ENCODE results near the gene FBXO3. TPM values are rescaled to one million over a fixed set of nuclear protein-coding genes. Genes with fewer than 3 reads are reported as not detected.

FBXO3 gene
- total RNA-seq, 1 experiment from 2014 or later: 18.9 TPM

- H2BK20ac ChIP-seq (ENCODE audit: low read depth, low read length, poor library complexity, severe bottlenecking): no peak overlapping the region
- H3K36me3 Mint-ChIP-seq (ENCODE audit: insufficient read depth in 1 of 3, low read depth in 3 of 3): peaks cover 7 to 31% (median 15%) of the 10 kb centered on the region in 3 experiments
- no CpG with 5 or more reads among the region's 4 CpGs for WGBS (ENCODE audit: extremely low coverage, insufficient read length, low lambda C conversion rate)
- H3K18ac ChIP-seq (ENCODE audit: insufficient read length, low read depth, low read length): no peak overlapping the region
- H2BK120ac ChIP-seq (ENCODE audit: low read depth, low read length, poor library complexity, severe bottlenecking): no peak overlapping the region
- no peak overlapping the region for H4K5ac ChIP-seq (ENCODE audit: insufficient read length, low read depth, low read length)
- no peak for DNase-seq
- H3K4me1 Mint-ChIP-seq: peaks cover 16 to 20% of the 10 kb centered on the region in 2 experiments
- H2AFZ ChIP-seq (ENCODE audit: low read length): no peak overlapping the region
- H3K9me3 Mint-ChIP-seq: peaks cover 3 to 4% of the 10 kb centered on the region in 2 experiments; a peak in 2 of 5 replicates
- H3K27ac Mint-ChIP-seq: peak overlapping the region in 1 of 3 experiments; percentile 71; a peak in 2 of 7 replicates
- H3K79me2 ChIP-seq (ENCODE audit: insufficient read depth, low read length): no peaks in the 10 kb centered on the region; the same call in 1 of the 2 replicates
- no peaks in the 10 kb centered on the region for H4K20me1 ChIP-seq (ENCODE audit: control insufficient read depth, insufficient read depth, insufficient read length)
- H3K4me1 ChIP-seq (ENCODE audit: insufficient read depth, low read length): peaks cover 3% of the 10 kb centered on the region; the same call in 1 of the 2 replicates
- no peak overlapping the region for H2BK12ac ChIP-seq (ENCODE audit: insufficient read length, low read depth, low read length)
- H3K9ac ChIP-seq (ENCODE audit: extremely low read depth, insufficient read length, low read length): no peak overlapping the region
- H3K4me2 ChIP-seq (ENCODE audit: insufficient read depth, insufficient read length, low read length): no peak overlapping the region
- H3K27me3 ChIP-seq (ENCODE audit: insufficient read depth, low read length): no peaks in the 10 kb centered on the region
- no peak overlapping the region for H3K56ac ChIP-seq (ENCODE audit: insufficient read length, low read depth, low read length)
- H3K4ac ChIP-seq (ENCODE audit: low read depth, low read length): no peak overlapping the region
- no peak overlapping the region for H2AK5ac ChIP-seq (ENCODE audit: insufficient read length, low read length)
- H2BK15ac ChIP-seq (ENCODE audit: low read depth, low read length): no peak overlapping the region
- no peaks in the 10 kb centered on the region for H3K23me2 ChIP-seq (ENCODE audit: insufficient read length, low read depth, low read length, poor library complexity, severe bottlenecking)
- H4K8ac ChIP-seq (replicated peaks; ENCODE audit: insufficient read length, low read depth, low read length): no peak overlapping the region
- no peak overlapping the region for H3T11ph ChIP-seq (ENCODE audit: low read length)
- H3K4me3 Mint-ChIP-seq: no peak overlapping the region
- H3K9me3 ChIP-seq (ENCODE audit: control insufficient read depth, low read depth, low read length): no peaks in the 10 kb centered on the region
- no peaks in the 10 kb centered on the region for H3K27me3 Mint-ChIP-seq (ENCODE audit: low read depth)
- H4K91ac ChIP-seq (ENCODE audit: insufficient read length, low read depth, low read length): no peak overlapping the region
- no peaks in the 10 kb centered on the region for H3K79me1 ChIP-seq (ENCODE audit: insufficient read depth, low read depth, low read length, poor library complexity, severe bottlenecking)
- no peak overlapping the region for H2BK5ac ChIP-seq (ENCODE audit: insufficient read length, low read length)
- no peak overlapping the region for H3K23ac ChIP-seq (ENCODE audit: insufficient read length, low read depth, low read length)
- H3K27ac ChIP-seq (ENCODE audit: insufficient read length, low read depth, low read length): no peak overlapping the region
- TF ChIP-seq, protein P1, sequence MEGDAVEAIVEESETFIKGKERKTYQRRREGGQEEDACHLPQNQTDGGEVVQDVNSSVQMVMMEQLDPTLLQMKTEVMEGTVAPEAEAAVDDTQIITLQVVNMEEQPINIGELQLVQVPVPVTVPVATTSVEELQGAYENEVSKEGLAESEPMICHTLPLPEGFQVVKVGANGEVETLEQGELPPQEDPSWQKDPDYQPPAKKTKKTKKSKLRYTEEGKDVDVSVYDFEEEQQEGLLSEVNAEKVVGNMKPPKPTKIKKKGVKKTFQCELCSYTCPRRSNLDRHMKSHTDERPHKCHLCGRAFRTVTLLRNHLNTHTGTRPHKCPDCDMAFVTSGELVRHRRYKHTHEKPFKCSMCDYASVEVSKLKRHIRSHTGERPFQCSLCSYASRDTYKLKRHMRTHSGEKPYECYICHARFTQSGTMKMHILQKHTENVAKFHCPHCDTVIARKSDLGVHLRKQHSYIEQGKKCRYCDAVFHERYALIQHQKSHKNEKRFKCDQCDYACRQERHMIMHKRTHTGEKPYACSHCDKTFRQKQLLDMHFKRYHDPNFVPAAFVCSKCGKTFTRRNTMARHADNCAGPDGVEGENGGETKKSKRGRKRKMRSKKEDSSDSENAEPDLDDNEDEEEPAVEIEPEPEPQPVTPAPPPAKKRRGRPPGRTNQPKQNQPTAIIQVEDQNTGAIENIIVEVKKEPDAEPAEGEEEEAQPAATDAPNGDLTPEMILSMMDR (conservative IDR thresholded peaks at IDR 0.05): no peak
- no peak overlapping the region for H3K14ac ChIP-seq (ENCODE audit: insufficient read depth, low read length)
These were observed 49.7 kb downstream of the FBXO3 start for GRCh38 chr11:33724644-33725035.

Measured in H9 (cell line).